Activated CD4-positive, alpha-beta memory T cell treated with anti-CD3 and anti-CD28 coated beads, Interleukin-2, amount 10 ng/mL, durations not matched to agents 7 days and 5 days (primary cell): ENCODE results near the gene CTNNA3. TPM values are rescaled to one million over a fixed set of nuclear protein-coding genes. Genes with fewer than 3 reads are reported as not detected.

Experiments
- CTCF ChIA-PET: fragments of 350-600 bp; sonication (Branson Sonifier 250); formaldehyde crosslinking; loops from one replicate; lab custom pipeline; 2021; ENCODE audit warnings: antibody characterized with exemption, inconsistent platforms; lab: Charles Lee
- POLR2A ChIA-PET: fragments of 350-600 bp; sonication (Branson Sonifier 250); formaldehyde crosslinking; loops from one replicate; lab custom pipeline; 2021; ENCODE audit warnings: antibody characterized with exemption; lab: Charles Lee
- DNase-seq: peaks from one replicate; pipeline ENCODE4 v3.0.0-alpha.2; 2020
- H3K27ac Mint-ChIP-seq: one replicate; pipeline ENCODE4 v1.8.0; 2021; ENCODE audit warnings: mild to moderate bottlenecking, mixed read lengths
- H3K27me3 Mint-ChIP-seq: one replicate; pipeline ENCODE4 v1.8.0; 2021; ENCODE audit warnings: mixed read lengths
- H3K36me3 Mint-ChIP-seq: one replicate; pipeline ENCODE4 v1.8.0; 2021; ENCODE audit warnings: low read depth, mixed read lengths
- H3K4me1 Mint-ChIP-seq: one replicate; pipeline ENCODE4 v1.8.0; 2021; ENCODE audit warnings: mixed read lengths
- H3K4me3 Mint-ChIP-seq: one replicate; pipeline ENCODE4 v1.8.0; 2021; ENCODE audit warnings: mild to moderate bottlenecking, mixed read lengths
- H3K9me3 Mint-ChIP-seq: one replicate; pipeline ENCODE4 v1.8.0; 2021; ENCODE audit warnings: mixed read lengths
- total RNA-seq, 2 experiments: library from RNA; stranded (reverse); gene quantifications; one replicate each; pipeline ENCODE4 v1.2.3, GENCODE V29; 2021

The CTNNA3 gene
- total RNA-seq, 2 experiments from 2014 or later: 0.78 TPM; not detected in 1

- Mint-ChIP-seq H3K4me1 (no peaks in the 10 kb centered on the region), H3K27ac (no peak overlapping the region), H3K9me3 (no peaks in the 10 kb centered on the region), H3K4me3 (no peak overlapping the region), H3K36me3 (no peaks in the 10 kb centered on the region), H3K27me3 (no peaks in the 10 kb centered on the region)
- CTCF ChIA-PET: no interaction called here
- POLR2A ChIA-PET: no interaction called here
- no peak for DNase-seq
Observed at GRCh38 chr10:67079126-67079525, 616.9 kb downstream of the CTNNA3 start.

GRCh38 chr10:67077376-67077775 is 618.6 kb downstream of the CTNNA3 start:
- DNase-seq: no peak
- Mint-ChIP-seq H3K4me1 (no peaks in the 10 kb centered on the region), H3K27ac (no peak overlapping the region), H3K36me3 (no peaks in the 10 kb centered on the region), H3K27me3 (no peaks in the 10 kb centered on the region), H3K4me3 (no peak overlapping the region), H3K9me3 (no peaks in the 10 kb centered on the region)
- ChIA-PET POLR2A (no interaction called here), CTCF (no interaction called here)

- H3K4me3 Mint-ChIP-seq: no peak overlapping the region
- ChIA-PET POLR2A (no interaction called here), CTCF (no interaction called here)
- H3K9me3 Mint-ChIP-seq: no peaks in the 10 kb centered on the region
- H3K4me1 Mint-ChIP-seq: no peaks in the 10 kb centered on the region
- no peak overlapping the region for H3K27ac Mint-ChIP-seq
- H3K36me3 Mint-ChIP-seq: no peaks in the 10 kb centered on the region
- no peaks in the 10 kb centered on the region for H3K27me3 Mint-ChIP-seq
- DNase-seq: no peak
Observed at GRCh38 chr10:67076144-67076543, 619.9 kb downstream of the CTNNA3 start.

- Mint-ChIP-seq H3K36me3 (no peaks in the 10 kb centered on the region), H3K9me3 (no peaks in the 10 kb centered on the region), H3K4me3 (no peak overlapping the region), H3K27ac (no peak overlapping the region), H3K27me3 (no peaks in the 10 kb centered on the region), H3K4me1 (no peaks in the 10 kb centered on the region)
- DNase-seq: no peak
- ChIA-PET CTCF (no interaction called here), POLR2A (no interaction called here)
Observed at GRCh38 chr10:67075491-67075971, 620.5 kb downstream of the CTNNA3 start.

GRCh38 chr10:67072654-67073053 is 623.3 kb downstream of the CTNNA3 start:
- Mint-ChIP-seq H3K4me3 (no peak overlapping the region), H3K27ac (no peak overlapping the region), H3K9me3 (no peaks in the 10 kb centered on the region), H3K36me3 (no peaks in the 10 kb centered on the region), H3K4me1 (no peaks in the 10 kb centered on the region), H3K27me3 (no peaks in the 10 kb centered on the region)
- ChIA-PET CTCF (no interaction called here), POLR2A (no interaction called here)
- DNase-seq: no peak

- POLR2A ChIA-PET: no interaction called here
- Mint-ChIP-seq H3K4me1 (no peaks in the 10 kb centered on the region), H3K9me3 (no peaks in the 10 kb centered on the region), H3K4me3 (no peak overlapping the region), H3K27me3 (no peaks in the 10 kb centered on the region), H3K27ac (no peak overlapping the region), H3K36me3 (no peaks in the 10 kb centered on the region)
- DNase-seq: no peak
- CTCF ChIA-PET: no interaction called here
Observed at GRCh38 chr10:67050415-67050814, 645.6 kb downstream of the CTNNA3 start.

- POLR2A ChIA-PET: no interaction called here
- DNase-seq: no peak
- Mint-ChIP-seq H3K4me3 (no peak overlapping the region), H3K36me3 (no peaks in the 10 kb centered on the region), H3K4me1 (no peaks in the 10 kb centered on the region), H3K9me3 (no peaks in the 10 kb centered on the region), H3K27me3 (no peaks in the 10 kb centered on the region), H3K27ac (no peak overlapping the region)
- CTCF ChIA-PET: no interaction called here
Observed at GRCh38 chr10:67049988-67050387, 646.0 kb downstream of the CTNNA3 start.

GRCh38 chr10:67046507-67046906 is 649.5 kb downstream of the CTNNA3 start:
- DNase-seq: no peak
- Mint-ChIP-seq H3K4me1 (no peaks in the 10 kb centered on the region), H3K36me3 (no peaks in the 10 kb centered on the region), H3K27ac (no peak overlapping the region), H3K4me3 (no peak overlapping the region), H3K27me3 (no peaks in the 10 kb centered on the region), H3K9me3 (no peaks in the 10 kb centered on the region)
- POLR2A ChIA-PET: no interaction called here
- CTCF ChIA-PET: no interaction called here

- ChIA-PET CTCF (no interaction called here), POLR2A (no interaction called here)
- H3K9me3 Mint-ChIP-seq: no peaks in the 10 kb centered on the region
- H3K27ac Mint-ChIP-seq: no peak overlapping the region
- no peaks in the 10 kb centered on the region for H3K36me3 Mint-ChIP-seq
- no peak overlapping the region for H3K4me3 Mint-ChIP-seq
- no peaks in the 10 kb centered on the region for H3K27me3 Mint-ChIP-seq
- DNase-seq: no peak
- no peaks in the 10 kb centered on the region for H3K4me1 Mint-ChIP-seq
Observed at GRCh38 chr10:67045404-67045803, 650.6 kb downstream of the CTNNA3 start.

- DNase-seq: no peak
- CTCF ChIA-PET: no interaction called here
- Mint-ChIP-seq H3K27ac (no peak overlapping the region), H3K9me3 (no peaks in the 10 kb centered on the region), H3K27me3 (no peaks in the 10 kb centered on the region), H3K36me3 (no peaks in the 10 kb centered on the region), H3K4me3 (no peak overlapping the region), H3K4me1 (no peaks in the 10 kb centered on the region)
- POLR2A ChIA-PET: no interaction called here
Observed at GRCh38 chr10:67043041-67043440, 653.0 kb downstream of the CTNNA3 start.

GRCh38 chr10:67036808-67037207 is 659.2 kb downstream of the CTNNA3 start:
- Mint-ChIP-seq H3K27me3 (no peaks in the 10 kb centered on the region), H3K27ac (no peak overlapping the region), H3K36me3 (no peaks in the 10 kb centered on the region), H3K4me1 (no peaks in the 10 kb centered on the region), H3K4me3 (no peak overlapping the region), H3K9me3 (no peaks in the 10 kb centered on the region)
- CTCF ChIA-PET: no interaction called here
- no peak for DNase-seq
- POLR2A ChIA-PET: no interaction called here

- no peak overlapping the region for H3K27ac Mint-ChIP-seq
- CTCF ChIA-PET: no interaction called here
- H3K4me1 Mint-ChIP-seq: no peaks in the 10 kb centered on the region
- no peak overlapping the region for H3K4me3 Mint-ChIP-seq
- H3K9me3 Mint-ChIP-seq: peaks cover 3% of the 10 kb centered on the region
- no peaks in the 10 kb centered on the region for H3K27me3 Mint-ChIP-seq
- DNase-seq: no peak
- POLR2A ChIA-PET: no interaction called here
- no peaks in the 10 kb centered on the region for H3K36me3 Mint-ChIP-seq
Observed at GRCh38 chr10:67033878-67034277, 662.1 kb downstream of the CTNNA3 start.

GRCh38 chr10:67022099-67022498 is 673.9 kb downstream of the CTNNA3 start:
- no peak for DNase-seq
- Mint-ChIP-seq H3K36me3 (no peaks in the 10 kb centered on the region), H3K4me3 (no peak overlapping the region), H3K4me1 (peaks cover 3% of the 10 kb centered on the region), H3K27me3 (no peaks in the 10 kb centered on the region), H3K27ac (no peak overlapping the region), H3K9me3 (no peaks in the 10 kb centered on the region)
- POLR2A ChIA-PET: no interaction called here
- CTCF ChIA-PET: no interaction called here

GRCh38 chr10:67017218-67017617 is 678.8 kb downstream of the CTNNA3 start:
- no peak overlapping the region for H3K27ac Mint-ChIP-seq
- no peaks in the 10 kb centered on the region for H3K27me3 Mint-ChIP-seq
- CTCF ChIA-PET: no interaction called here
- H3K4me1 Mint-ChIP-seq: peaks cover 10% of the 10 kb centered on the region
- POLR2A ChIA-PET: no interaction called here
- no peaks in the 10 kb centered on the region for H3K9me3 Mint-ChIP-seq
- no peak overlapping the region for H3K4me3 Mint-ChIP-seq
- no peaks in the 10 kb centered on the region for H3K36me3 Mint-ChIP-seq
- DNase-seq: no peak
